ENCODE results near the gene LRRC4C.

Gene LRRC4C

GRCh38 chr11:40280159-40281051, 1179.0 kb downstream of the LRRC4C start:
- no peak for FAIRE-seq
- DNase-seq (ENCODE audit: insufficient read length, low spot score): no peak
- TF ChIP-seq, protein P1, sequence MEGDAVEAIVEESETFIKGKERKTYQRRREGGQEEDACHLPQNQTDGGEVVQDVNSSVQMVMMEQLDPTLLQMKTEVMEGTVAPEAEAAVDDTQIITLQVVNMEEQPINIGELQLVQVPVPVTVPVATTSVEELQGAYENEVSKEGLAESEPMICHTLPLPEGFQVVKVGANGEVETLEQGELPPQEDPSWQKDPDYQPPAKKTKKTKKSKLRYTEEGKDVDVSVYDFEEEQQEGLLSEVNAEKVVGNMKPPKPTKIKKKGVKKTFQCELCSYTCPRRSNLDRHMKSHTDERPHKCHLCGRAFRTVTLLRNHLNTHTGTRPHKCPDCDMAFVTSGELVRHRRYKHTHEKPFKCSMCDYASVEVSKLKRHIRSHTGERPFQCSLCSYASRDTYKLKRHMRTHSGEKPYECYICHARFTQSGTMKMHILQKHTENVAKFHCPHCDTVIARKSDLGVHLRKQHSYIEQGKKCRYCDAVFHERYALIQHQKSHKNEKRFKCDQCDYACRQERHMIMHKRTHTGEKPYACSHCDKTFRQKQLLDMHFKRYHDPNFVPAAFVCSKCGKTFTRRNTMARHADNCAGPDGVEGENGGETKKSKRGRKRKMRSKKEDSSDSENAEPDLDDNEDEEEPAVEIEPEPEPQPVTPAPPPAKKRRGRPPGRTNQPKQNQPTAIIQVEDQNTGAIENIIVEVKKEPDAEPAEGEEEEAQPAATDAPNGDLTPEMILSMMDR (IDR thresholded peaks at IDR 0.05; ENCODE audit: insufficient read depth, missing control alignments): no peak

DNA sequence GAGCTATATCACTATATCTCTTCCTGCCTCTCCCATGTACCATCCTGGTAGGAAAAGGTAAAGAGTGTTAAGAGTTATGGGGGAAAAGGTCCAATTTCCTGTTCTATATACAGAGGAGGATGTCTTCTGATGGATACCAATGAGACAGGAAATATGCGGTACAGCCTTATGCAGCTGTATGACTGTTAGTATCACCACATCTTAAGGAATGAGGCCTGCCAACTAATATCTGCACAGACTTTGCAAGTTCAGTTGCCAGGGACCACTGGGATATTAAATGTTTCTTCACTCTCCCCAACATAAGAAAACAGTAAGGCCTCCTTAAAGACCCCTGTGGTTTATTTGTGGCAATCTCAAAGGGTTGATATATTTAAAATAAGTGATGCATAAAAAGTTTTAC, 1182.5 kb downstream of the LRRC4C start:
- FAIRE-seq (no peak), DNase-seq (ENCODE audit: insufficient read length, low spot score) (no peak)
- TF ChIP-seq, protein P1 (IDR thresholded peaks at IDR 0.05; ENCODE audit: insufficient read depth, missing control alignments): no peak

DNA sequence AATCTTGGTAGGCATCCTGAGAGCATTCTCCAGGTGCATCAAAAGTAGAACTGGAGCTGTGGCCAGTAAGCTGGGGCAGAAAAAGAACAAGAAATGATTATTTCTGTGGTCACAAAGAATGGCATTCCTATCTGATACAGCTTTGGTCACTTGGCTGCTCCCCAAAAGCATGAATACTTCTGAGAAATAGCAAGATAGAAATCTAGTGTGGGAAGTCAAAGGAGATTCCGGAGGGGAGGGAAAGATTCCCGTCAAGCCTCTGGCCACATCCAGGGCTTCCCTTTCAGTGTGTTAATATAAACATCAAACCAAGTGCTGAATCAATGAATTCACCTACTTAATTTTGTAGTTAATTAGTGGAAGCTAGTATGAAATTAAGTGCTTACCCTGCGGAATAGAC, 1185.4 kb downstream of the LRRC4C start:
- TF ChIP-seq, protein P1 (IDR thresholded peaks at IDR 0.05; ENCODE audit: insufficient read depth, missing control alignments): no peak
- DNase-seq (ENCODE audit: insufficient read length, low spot score) (no peak), FAIRE-seq (no peak)

DNA sequence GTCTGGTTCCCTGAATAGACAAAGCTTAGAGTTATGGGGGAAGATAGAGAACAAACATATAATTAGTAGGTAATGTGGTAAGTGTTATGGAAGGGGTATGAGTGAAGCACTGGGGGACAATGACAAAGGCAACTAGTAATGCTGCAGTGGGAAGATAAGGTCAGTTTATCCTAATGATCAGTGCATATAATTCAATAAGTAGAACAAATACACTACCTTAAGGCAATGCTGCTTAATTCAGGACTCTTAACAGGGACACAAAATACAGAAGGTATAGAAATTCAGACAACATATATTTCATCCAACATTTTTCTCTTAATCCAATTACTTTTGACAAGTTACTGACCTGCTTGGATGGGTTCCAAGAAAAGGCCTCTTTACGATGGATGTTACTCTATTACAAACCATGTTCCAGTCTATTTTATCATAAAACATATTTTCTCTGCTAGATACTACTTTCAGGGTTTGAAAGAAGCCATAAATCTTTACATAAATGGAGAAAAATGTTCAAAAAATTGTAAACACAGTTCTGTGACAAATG, 1186.2 kb downstream of the LRRC4C start:
- DNase-seq (ENCODE audit: insufficient read length, low spot score): no peak
- TF ChIP-seq, protein P1 (IDR thresholded peaks at IDR 0.05; ENCODE audit: insufficient read depth, missing control alignments): no peak
- FAIRE-seq: no peak

DNA sequence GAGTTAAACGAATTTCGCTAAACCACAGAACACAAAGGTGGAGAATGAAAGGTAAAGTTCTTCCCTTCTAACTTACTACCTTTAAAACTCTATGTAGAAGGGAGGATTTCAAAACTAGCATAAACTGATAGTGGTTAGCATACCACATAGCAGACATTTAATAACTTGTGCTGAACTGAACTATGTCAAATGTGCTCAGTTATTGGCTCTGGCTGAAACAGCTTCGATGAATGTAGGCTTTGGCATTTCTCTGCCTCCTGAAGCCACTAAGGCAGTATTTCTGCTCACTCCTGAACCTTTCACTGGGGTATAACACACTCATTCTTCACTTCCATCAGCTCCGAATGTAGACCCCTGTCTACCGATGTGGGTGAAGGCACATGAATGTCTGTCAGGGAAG, 1188.1 kb downstream of the LRRC4C start:
- TF ChIP-seq, protein P1 (IDR thresholded peaks at IDR 0.05; ENCODE audit: insufficient read depth, missing control alignments): no peak
- FAIRE-seq (no peak), DNase-seq (ENCODE audit: insufficient read length, low spot score) (no peak)

- TF ChIP-seq, protein P1 (IDR thresholded peaks at IDR 0.05; ENCODE audit: insufficient read depth, missing control alignments): no peak
- DNase-seq (ENCODE audit: insufficient read length, low spot score) (no peak), FAIRE-seq (no peak)
Observed at GRCh38 chr11:40269865-40270264, 1189.6 kb downstream of the LRRC4C start.

- no peak for DNase-seq (ENCODE audit: insufficient read length, low spot score)
- no peak for FAIRE-seq
- TF ChIP-seq, protein P1 (IDR thresholded peaks at IDR 0.05; ENCODE audit: insufficient read depth, missing control alignments): no peak
Observed at GRCh38 chr11:40268551-40268950, 1190.9 kb downstream of the LRRC4C start.

All from D721Med (cell line).